ENCODE measurements around the gene STXBP1.
A peak's percentile ranks its signal among the peaks of the same experiment; 100 is the strongest.

The STXBP1 gene

DNA sequence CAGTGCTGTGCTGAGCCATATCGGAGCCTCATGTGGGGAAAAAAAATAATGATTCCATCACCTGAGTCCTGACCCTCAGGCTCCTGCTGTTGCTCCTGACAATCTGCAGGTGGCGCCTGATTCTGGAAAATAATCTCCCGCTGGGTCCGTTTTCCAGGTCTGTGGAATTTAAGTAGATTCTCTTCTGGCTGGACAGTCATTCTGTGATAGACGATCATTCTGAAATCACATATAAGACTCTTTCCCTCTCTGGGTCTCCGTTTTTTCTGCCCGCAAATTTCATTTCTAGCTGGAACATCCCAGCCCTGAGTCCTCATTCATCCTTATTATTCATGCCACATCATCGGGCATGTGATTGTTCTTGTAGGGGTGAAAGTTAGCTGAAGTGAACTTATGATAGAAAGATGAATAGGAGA is 22.1 kb upstream of the STXBP1 start (continued):
- no peak for TF ChIP-seq ZNF521 (tag by site-specific recombination; IDR thresholded peaks at IDR 0.05)
- no peak for TF ChIP-seq ZFP37 (tag by site-specific recombination; IDR thresholded peaks at IDR 0.05)

DNA sequence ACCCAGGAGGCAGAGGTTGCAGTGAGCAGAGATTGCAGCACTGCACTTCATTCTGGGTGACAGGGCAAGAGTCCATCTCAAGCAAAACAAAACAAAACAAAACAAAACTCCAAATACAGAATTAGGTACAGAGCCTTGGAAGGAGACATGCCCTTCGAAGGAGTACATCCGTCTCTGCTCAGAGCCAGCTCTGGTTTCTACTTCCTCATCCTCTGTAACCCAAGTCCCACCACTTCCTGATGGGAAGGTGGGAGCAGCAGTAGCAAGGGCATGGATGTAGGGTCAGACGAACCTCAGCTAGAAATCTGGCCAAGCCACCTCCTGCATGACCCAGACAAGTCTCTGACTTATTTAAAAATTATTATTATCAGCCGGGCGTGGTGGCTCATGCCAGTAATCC is 16.5 kb upstream of the STXBP1 start:
- ChIA-PET CTCF (interaction anchor here (1.0 to 5.3 kb wide), 4 partner anchors 9 to 189 kb away, joined by 3 to 20 read pairs (median 4); partner anchors contain the start of gene TOR2A), POLR2A (interaction anchor here (0.8 kb wide), 1 partner anchor 13 kb away, joined by 3 read pairs; no protein-coding TSS in a partner anchor)
- TF ChIP-seq ZIC2 (tag by site-specific recombination; IDR thresholded peaks at IDR 0.05) (no peak), ZNF629 (tag by site-specific recombination; IDR thresholded peaks at IDR 0.05) (no peak), ZNF140 (tag by site-specific recombination; IDR thresholded peaks at IDR 0.05) (no peak), ZNF223 (tag by site-specific recombination; IDR thresholded peaks at IDR 0.05) (no peak)
- Histone ChIP-seq H3K27ac (ENCODE audit: extremely low read depth, low read depth, low read length) (no peak overlapping the region), H3K4me3 (ENCODE audit: low read depth, low read length) (no peak overlapping the region), H3K36me3 (ENCODE audit: control insufficient read depth in 2 of 2, insufficient read depth in 1 of 2, low read length in 2 of 2) (no peaks in the 10 kb centered on the region), H3K4me1 (ENCODE audit: control insufficient read depth, insufficient read depth, low read length) (0 out of 2 replicates have a peak, but pooled peaks cover 2% of the 10 kb centered on the region), H3K9me3 (ENCODE audit: control insufficient read depth, insufficient read depth, low read depth, low read length) (no peaks in the 10 kb centered on the region)

DNA sequence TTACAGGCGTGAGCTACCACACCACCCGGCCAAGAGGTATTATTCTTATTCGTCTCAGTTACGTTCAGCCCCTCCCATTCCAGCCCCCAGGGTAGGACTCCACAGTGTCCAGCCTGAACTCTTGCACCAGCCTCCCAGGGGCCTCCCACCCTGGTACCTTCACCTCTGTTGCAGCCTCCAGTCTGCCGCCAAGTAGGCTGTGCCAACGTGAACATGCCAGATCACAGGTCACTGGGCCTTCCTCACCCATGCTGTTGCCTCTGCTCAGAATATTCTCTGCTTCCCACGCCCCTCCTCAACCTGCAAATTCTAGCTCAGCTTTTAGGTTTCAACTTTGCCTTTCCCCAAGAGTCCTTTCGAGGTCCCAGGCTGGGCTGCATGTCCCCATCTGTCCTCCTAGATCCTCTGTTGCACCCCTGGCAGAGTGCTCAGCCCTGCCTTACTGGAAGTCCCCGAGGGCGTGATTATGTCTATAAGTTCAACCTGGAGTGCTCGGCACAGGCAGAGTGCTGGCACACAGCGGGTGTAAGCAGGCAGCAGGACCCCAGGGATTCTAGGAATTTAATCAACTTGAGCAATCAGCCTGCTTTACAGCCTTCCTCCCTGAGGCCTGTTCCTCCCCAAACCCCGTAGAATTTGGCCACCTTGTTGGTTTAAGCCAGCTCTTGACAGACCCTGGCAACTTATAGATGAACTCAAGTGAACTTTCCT is 13.1 kb upstream of the STXBP1 start:
- no peak overlapping the region for H3K27ac ChIP-seq (ENCODE audit: extremely low read depth, low read depth, low read length)
- 0 out of 2 replicates have a peak, but pooled peaks cover 2% of the 10 kb centered on the region for H3K4me1 ChIP-seq (ENCODE audit: control insufficient read depth, insufficient read depth, low read length)
- H3K4me3 ChIP-seq (ENCODE audit: low read depth, low read length) = no peak overlapping the region
- POLR2A ChIA-PET = interaction anchor here (0.5 kb wide), 2 partner anchors 10 to 318 kb away, joined by 4 to 5 read pairs; partner anchors contain the start of gene ST6GALNAC4
- CTCF ChIA-PET = interaction anchor here (0.6 to 5.3 kb wide), 6 partner anchors 9 to 1531 kb away, joined by 3 to 20 read pairs (median 4); partner anchors contain the start of gene TOR2A
- no peaks in the 10 kb centered on the region for H3K36me3 ChIP-seq (ENCODE audit: control insufficient read depth in 2 of 2, insufficient read depth in 1 of 2, low read length in 2 of 2)
- H3K9me3 ChIP-seq (ENCODE audit: control insufficient read depth, insufficient read depth, low read depth, low read length) = no peaks in the 10 kb centered on the region
- TF ChIP-seq ZNF76 (tag by site-specific recombination; IDR thresholded peaks at IDR 0.05; ENCODE audit: borderline replicate concordance, low read depth) (no peak), GLIS1 (tag by site-specific recombination; IDR thresholded peaks at IDR 0.05) (peak; percentile 34), ZNF624 (tag by site-specific recombination; IDR thresholded peaks at IDR 0.05) (no peak), SP2 (tag by site-specific recombination; IDR thresholded peaks at IDR 0.05) (no peak), ZNF335 (tag by site-specific recombination; conservative IDR thresholded peaks at IDR 0.05) (peak; percentile 84), ZNF423 (tag by site-specific recombination; IDR thresholded peaks at IDR 0.05) (peak; percentile 88), ZNF830 (tag by site-specific recombination; IDR thresholded peaks at IDR 0.05; ENCODE audit: low read depth) (no peak), ZNF670 (tag by site-specific recombination; IDR thresholded peaks at IDR 0.05; ENCODE audit: low read depth) (no peak), ZIC2 (tag by site-specific recombination; IDR thresholded peaks at IDR 0.05) (peak; percentile 88)
- TF ChIP-seq, protein P1, sequence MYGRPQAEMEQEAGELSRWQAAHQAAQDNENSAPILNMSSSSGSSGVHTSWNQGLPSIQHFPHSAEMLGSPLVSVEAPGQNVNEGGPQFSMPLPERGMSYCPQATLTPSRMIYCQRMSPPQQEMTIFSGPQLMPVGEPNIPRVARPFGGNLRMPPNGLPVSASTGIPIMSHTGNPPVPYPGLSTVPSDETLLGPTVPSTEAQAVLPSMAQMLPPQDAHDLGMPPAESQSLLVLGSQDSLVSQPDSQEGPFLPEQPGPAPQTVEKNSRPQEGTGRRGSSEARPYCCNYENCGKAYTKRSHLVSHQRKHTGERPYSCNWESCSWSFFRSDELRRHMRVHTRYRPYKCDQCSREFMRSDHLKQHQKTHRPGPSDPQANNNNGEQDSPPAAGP (tag by site-specific recombination; IDR thresholded peaks at IDR 0.05) = peak; percentile 55; the same call in 1 of the 2 replicates
- TF ChIP-seq, protein P2, sequence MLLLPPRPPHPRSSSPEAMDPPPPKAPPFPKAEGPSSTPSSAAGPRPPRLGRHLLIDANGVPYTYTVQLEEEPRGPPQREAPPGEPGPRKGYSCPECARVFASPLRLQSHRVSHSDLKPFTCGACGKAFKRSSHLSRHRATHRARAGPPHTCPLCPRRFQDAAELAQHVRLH (tag by site-specific recombination; IDR thresholded peaks at IDR 0.05) = no peak
- TF ChIP-seq, protein P3, sequence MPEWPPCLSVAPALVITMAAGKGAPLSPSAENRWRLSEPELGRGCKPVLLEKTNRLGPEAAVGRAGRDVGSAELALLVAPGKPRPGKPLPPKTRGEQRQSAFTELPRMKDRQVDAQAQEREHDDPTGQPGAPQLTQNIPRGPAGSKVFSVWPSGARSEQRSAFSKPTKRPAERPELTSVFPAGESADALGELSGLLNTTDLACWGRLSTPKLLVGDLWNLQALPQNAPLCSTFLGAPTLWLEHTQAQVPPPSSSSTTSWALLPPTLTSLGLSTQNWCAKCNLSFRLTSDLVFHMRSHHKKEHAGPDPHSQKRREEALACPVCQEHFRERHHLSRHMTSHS (tag by site-specific recombination; IDR thresholded peaks at IDR 0.05) = no peak
- TF ChIP-seq, protein P4, sequence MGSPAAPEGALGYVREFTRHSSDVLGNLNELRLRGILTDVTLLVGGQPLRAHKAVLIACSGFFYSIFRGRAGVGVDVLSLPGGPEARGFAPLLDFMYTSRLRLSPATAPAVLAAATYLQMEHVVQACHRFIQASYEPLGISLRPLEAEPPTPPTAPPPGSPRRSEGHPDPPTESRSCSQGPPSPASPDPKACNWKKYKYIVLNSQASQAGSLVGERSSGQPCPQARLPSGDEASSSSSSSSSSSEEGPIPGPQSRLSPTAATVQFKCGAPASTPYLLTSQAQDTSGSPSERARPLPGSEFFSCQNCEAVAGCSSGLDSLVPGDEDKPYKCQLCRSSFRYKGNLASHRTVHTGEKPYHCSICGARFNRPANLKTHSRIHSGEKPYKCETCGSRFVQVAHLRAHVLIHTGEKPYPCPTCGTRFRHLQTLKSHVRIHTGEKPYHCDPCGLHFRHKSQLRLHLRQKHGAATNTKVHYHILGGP (tag by site-specific recombination; IDR thresholded peaks at IDR 0.05) = 0 out of 2 replicates have a peak, but pooled peaks have one; percentile 19
- TF ChIP-seq, protein P5, sequence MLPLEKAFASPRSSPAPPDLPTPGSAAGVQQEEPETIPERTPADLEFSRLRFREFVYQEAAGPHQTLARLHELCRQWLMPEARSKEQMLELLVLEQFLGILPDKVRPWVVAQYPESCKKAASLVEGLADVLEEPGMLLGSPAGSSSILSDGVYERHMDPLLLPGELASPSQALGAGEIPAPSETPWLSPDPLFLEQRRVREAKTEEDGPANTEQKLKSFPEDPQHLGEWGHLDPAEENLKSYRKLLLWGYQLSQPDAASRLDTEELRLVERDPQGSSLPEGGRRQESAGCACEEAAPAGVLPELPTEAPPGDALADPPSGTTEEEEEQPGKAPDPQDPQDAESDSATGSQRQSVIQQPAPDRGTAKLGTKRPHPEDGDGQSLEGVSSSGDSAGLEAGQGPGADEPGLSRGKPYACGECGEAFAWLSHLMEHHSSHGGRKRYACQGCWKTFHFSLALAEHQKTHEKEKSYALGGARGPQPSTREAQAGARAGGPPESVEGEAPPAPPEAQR (tag by site-specific recombination; IDR thresholded peaks at IDR 0.05) = no peak
- TF ChIP-seq, protein P6, sequence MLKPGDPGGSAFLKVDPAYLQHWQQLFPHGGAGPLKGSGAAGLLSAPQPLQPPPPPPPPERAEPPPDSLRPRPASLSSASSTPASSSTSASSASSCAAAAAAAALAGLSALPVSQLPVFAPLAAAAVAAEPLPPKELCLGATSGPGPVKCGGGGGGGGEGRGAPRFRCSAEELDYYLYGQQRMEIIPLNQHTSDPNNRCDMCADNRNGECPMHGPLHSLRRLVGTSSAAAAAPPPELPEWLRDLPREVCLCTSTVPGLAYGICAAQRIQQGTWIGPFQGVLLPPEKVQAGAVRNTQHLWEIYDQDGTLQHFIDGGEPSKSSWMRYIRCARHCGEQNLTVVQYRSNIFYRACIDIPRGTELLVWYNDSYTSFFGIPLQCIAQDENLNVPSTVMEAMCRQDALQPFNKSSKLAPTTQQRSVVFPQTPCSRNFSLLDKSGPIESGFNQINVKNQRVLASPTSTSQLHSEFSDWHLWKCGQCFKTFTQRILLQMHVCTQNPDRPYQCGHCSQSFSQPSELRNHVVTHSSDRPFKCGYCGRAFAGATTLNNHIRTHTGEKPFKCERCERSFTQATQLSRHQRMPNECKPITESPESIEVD (tag by site-specific recombination; IDR thresholded peaks at IDR 0.05) = no peak
- TF ChIP-seq, protein P7, sequence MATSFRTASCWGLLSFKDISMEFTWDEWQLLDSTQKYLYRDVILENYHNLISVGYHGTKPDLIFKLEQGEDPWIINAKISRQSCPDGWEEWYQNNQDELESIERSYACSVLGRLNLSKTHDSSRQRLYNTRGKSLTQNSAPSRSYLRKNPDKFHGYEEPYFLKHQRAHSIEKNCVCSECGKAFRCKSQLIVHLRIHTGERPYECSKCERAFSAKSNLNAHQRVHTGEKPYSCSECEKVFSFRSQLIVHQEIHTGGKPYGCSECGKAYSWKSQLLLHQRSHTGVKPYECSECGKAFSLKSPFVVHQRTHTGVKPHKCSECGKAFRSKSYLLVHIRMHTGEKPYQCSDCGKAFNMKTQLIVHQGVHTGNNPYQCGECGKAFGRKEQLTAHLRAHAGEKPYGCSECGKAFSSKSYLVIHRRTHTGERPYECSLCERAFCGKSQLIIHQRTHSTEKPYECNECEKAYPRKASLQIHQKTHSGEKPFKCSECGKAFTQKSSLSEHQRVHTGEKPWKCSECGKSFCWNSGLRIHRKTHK (tag by site-specific recombination; IDR thresholded peaks at IDR 0.05) = no peak
- TF ChIP-seq, protein P8, sequence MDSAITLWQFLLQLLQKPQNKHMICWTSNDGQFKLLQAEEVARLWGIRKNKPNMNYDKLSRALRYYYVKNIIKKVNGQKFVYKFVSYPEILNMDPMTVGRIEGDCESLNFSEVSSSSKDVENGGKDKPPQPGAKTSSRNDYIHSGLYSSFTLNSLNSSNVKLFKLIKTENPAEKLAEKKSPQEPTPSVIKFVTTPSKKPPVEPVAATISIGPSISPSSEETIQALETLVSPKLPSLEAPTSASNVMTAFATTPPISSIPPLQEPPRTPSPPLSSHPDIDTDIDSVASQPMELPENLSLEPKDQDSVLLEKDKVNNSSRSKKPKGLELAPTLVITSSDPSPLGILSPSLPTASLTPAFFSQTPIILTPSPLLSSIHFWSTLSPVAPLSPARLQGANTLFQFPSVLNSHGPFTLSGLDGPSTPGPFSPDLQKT (IDR thresholded peaks at IDR 0.05; ENCODE audit: borderline replicate concordance, low read depth, low read length) = no peak

Data from HEK293 (cell line).